Left ventricle myocardium superior (tissue), 1 donor: ENCODE results near the gene MAT2A. TPM values are rescaled to one million over a fixed set of nuclear protein-coding genes. Genes with fewer than 3 reads are reported as not detected.
A peak's percentile ranks its signal among the peaks of the same experiment; 100 is the strongest.

Experiments used
- ATAC-seq: fragments of 200-7000 bp; cut with Tn5 transposase; one replicate; pipeline ENCODE4 v1.9.1; 2020; ENCODE audit warnings: mild to moderate bottlenecking, moderate library complexity
- DNase-seq: peaks from one replicate; pipeline ENCODE4 v3.0.0-alpha.2; 2020
- intact Hi-C: fragments of 100-400 bp; cut with micrococcal nuclease; formaldehyde crosslinking; loops from one replicate; pipeline ENCODE4 v1.11.0; 2022
- total RNA-seq: library from RNA; stranded (reverse); fragmentation: NEBNext Ultra II Directional; extraction: Animal tissue kit (Norgen Biotek cat#: 25700); gene quantifications from one replicate; pipeline ENCODE4 v1.2.1, GENCODE V29; 2021
- donor health status: DM: no; HTN: yes; CAD: no; lungs with severe emphysema.

Gene MAT2A
- total RNA-seq, 1 donor from 2014 or later, result 130 TPM

DNA sequence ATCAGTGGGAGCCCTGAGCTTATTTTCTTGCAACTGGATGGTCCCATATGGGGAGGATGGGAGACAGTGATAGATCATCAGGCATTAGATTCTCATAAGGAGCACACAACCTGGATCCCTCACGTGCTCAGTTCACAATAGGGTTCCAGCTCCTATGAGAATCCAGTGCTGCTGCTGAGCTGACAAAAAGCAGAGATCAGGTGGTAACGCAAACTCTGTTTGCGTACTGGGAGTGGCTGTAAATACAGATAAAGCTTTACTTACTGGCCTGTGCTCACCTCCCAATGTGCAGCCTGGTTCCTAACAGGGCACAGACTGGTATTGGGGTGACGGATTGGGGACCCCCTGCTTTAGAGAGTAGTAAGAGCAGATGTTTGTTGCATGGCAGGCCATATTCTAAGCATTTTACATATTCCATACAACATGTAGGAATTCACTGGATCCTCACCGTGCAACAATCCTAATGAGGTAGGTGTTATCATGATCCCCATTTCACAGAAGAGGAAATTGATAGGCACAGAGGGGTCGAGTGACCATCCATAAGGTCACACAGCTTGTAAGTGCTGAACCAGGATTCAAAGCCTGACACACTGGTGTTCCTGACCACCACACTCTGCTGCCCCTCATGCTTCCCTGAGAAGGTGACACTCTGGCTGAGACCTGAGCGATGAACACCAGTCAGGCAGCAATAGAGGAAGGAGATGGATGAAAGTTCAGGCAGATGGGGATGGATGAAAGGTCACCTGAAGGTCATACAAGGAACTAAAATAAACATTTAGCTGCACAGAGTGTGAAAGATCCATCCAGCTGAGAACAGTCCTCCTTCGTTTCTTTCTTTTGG is 15.7 kb upstream of the MAT2A start:
- peak; percentile 37 for ATAC-seq
- intact Hi-C loops, result no loop called here
- DNase-seq, result no peak

DNA sequence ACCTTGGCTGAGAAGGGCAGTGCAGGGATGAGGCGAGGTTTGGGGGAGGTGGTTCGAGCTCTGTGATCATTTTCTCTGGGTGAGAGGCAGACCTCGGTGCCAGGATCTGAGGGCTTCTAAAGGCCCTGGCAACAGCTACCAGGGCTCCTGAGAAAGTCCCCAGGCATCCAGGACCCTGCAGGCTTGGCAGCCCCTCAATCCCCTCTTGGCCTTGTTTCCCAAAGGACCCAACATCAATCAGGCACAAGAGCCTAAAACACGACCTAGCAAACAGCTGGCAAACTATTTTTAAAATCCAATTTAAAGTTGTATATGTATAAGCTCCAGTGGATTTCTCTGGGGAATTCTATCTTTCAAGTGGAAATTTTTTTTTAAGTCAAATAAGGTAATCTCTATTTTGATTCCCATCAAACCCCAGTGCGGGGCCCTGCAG is 15.0 kb upstream of the MAT2A start:
- intact Hi-C loops, result no loop called here
- ATAC-seq (peak; percentile 24), DNase-seq (no peak)

DNA sequence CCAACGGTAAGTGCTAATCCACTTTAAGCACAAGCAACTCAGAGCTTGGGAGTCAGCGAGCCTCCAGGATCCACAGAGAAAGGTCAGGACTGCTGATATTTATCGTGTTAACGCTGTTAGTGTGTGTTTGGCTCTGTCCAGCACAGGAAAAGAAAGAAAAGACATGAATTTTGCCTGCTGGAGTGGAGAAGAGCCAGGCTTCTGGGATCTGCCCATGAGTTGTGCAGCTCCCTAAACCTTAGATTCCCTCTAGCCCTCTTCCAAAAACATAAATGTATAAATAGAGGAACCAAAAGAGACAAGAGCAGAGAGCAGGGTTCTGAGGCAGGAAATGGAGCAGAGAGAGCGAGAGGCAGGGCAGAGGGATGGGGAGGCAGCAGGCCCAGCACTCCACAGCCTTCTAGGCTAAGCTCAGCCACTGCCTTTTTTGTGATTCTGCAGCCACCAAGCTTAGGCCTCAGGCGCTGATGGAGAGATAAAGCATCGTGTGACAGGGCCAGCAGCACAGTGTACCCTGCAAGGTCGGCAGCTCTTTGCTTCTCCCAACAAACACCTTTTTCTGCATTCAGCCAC is 14.5 kb upstream of the MAT2A start:
- DNase-seq, result peak; percentile 36
- intact Hi-C loops, result no loop called here
- peak; percentile 77 for ATAC-seq

DNA sequence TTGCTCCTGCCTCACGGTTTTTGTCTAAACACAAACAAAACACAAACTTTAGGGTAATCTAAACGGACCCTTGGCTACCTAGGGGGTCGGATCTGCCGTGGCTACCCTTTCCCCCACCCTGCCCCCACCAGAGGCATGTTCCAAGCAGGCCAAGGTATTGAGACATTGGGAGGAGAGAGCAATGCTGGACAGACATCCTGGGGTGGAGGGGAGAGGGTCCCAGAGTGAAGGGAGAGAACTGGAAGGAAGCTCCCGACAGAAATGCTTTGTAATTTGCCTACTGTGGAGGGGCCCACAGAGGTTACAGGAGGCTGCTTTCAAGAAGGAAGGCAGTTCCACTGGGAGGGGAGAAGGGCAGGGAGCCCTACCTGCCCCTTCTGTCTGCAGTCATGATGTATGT is 13.9 kb upstream of the MAT2A start:
- intact Hi-C loops, result no loop called here
- DNase-seq, result no peak
- ATAC-seq, result no peak

DNA sequence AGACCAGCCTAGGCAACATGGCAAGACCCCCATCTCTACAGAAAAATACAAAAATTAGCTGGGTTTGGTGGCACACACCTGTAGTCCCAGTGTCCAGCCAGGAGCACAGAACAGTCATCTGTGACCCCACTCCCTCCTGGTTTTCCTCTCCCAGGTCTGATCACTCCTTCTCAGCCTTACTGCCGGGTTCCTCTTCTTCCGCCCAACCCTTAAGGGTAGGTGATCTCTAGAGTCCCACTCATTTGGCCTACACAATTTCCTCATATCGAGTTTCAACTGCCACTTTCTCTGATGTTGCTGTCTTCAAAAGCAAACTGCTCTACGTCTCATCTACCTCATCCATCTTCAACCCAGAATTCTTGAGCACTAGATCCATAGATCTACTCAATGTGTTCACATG is 13.4 kb upstream of the MAT2A start:
- intact Hi-C loops, result no loop called here
- DNase-seq, result no peak
- ATAC-seq, result no peak

DNA sequence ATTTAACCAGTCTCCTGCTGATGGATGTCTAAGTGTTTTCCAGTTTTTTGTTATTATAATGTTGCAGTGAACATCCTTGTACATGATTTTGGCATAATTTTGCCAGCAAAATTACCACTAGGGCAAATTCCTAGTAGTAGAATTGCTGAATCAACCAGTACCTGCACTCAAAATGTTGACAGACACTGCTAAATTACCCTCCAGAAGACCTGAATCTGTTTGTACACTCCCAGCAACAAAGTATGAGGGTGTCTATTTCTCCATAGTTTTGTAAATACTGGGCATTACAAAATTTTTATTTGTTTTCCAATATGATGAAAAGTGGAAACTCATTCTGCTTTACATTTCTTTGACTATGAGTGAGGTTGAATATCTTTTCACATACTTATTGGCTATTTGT is 11.2 kb upstream of the MAT2A start:
- no peak for ATAC-seq
- intact Hi-C loops, result no loop called here
- no peak for DNase-seq

DNA sequence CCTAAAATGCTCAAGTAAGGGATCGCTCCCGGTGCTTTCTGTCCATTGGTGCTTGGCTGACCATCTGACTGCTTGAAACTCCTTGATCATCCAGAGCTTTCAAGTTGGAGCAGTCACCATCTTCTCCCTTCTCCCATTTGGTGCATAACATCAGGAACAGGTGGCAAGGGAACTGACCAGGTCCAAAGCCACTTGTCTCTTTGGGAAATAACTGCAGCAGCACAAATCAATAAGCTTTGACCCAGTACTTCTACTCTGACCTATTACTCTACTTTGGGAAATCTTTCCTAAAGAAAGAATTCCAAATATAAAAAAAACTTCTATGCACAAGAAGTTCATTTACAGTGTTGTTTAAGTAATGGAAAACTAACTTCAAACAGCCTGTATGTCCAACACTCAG is 10.6 kb upstream of the MAT2A start:
- DNase-seq (no peak), ATAC-seq (no peak)
- intact Hi-C loops, result no loop called here

DNA sequence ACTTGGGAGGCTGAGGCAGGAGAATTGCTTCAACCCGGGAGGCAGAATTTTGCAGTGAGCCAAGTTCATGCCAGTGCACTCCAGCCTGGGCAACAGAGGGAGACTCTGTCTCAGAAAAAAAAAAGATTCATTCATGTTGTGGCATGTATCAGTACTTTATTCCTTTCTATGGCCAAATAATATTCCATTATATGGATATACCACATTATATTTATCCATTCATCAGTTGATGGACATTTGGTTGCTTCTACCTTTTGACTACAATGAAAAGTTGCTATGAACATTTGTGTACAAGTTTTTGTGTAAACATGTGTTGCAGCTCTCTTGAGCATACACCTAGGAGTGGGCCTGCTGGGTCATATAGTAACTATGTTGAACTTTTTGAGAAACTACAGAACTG is 9.2 kb upstream of the MAT2A start:
- intact Hi-C loops, result no loop called here
- ATAC-seq (no peak), DNase-seq (no peak)

DNA sequence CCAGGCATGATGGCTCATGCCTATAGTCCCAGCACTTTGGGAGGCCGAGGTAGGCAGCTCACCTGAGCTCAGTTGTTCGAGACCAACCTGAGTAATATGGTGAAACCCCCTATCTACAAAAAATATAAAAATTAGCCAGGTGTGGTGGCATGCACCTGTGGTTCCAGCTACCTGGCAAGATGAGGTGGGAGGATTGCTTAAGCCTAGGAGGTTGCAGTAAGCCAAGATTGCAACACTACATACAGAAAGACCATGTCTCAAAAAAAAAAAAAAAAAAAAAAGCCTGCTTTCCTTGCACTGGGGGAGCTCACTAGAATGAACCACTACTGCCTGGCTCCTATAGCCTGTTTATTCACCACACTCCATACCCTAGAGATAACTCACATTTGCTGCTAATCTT is 7.4 kb upstream of the MAT2A start:
- intact Hi-C loops, result no loop called here
- no peak for ATAC-seq

DNA sequence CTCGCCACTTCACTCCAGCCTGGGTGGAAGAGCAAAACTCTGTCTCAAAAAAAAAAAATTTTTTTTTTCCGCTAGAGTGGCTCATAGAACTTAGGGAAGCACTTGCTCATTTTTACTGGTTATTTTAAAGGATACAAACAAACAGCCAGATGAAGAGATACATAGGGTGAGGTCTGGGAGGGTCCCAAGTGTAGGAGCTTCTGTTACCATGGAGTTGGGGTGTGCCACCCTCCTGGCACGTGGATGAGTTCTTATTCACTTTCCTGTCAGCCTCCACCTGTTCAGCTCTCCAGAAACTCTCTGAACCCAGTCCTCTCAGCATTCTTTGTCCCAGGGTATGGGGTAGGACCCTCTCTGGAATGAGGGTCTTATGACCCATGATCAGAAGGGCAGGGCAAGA is 4.9 kb upstream of the MAT2A start:
- intact Hi-C loops, result no loop called here
- no peak for ATAC-seq
- no peak for DNase-seq

More for the DNA sequence above, 7.4 kb upstream of the MAT2A start:
- DNase-seq, result no peak

DNA sequence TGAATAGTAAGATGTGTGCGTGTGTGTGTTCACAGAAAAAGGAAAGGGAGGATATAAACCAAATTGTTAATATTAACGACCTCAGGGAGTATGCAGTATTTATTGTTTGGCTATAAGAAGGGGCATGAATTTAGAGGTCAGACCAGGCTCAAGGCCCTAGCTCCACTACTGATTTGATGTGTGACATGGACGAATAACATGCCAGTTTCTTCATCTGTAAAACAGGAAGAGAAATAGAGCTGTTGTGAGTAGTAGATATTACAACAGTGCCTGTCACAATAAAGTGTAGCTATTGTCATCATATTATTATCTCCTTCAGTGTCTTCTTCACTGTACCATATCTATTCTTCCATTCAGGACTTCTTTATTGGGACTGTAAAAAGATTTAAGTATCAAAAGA is 4.1 kb upstream of the MAT2A start:
- no peak for ATAC-seq
- intact Hi-C loops, result no loop called here

DNA sequence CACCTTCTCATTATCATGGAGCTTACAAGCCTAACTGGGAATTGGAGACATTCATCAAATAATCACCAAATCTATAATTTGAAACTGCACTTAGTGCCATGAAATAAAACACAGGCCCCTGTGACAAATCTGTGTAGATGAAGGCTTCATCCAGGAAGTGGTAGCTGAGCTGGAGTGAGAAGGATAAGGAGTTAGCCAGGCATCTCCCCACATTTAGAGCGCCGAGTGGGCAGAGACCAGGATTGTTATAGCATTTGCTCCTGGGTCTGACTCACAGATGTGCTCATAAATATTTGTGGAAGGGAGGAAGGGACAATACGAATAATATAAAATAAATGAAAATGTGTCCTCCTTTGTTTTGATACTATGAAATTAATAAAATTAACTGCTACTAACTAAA is 2.5 kb upstream of the MAT2A start:
- ATAC-seq, result no peak
- intact Hi-C loops, result no loop called here

More for the DNA sequence above, 4.1 kb upstream of the MAT2A start:
- DNase-seq, result no peak

DNA sequence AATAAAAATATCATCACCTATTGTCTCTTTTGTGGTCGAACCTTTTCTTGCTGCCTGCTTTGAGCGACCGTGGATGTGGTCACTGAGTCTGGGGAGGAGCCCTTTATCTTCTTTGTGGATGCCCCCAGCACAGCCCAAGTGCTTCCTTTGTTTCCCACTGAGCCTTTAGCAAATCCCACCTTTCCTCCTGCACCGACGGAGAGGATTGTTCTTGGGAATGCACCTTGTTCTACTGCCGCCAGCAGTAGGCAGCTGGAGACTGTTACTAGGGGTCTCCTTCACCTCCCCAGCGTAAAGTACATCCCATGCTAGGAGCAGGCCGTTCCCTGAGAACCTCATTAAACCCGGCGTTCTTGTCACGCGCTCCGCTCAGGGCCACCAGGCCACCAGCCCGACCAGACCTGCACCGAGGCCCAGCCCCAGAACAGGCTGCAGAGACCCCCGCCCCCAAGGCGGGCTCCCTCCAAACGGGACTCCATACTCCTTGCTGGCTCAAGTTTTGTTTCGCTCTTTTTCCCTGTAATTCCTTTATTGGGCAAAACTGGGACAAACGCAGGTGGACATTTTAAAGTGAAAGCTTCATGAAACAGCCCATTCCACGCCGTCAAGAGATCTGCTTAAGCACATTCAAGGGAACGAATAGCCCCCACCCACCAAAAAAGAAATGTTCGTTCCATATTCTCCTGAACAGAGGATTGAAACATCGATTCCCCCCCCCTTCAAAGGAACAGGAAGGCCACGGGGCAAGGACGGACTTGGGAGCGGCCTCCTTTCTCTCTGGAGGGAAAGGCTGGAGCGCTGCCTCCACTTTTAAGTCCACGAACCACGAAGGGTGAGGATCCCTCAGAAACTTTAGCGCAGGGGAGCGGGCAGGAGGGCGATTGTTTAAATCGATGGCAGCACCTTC is 1.1 kb upstream of the MAT2A start:
- ATAC-seq, result peak; percentile 30
- intact Hi-C loops, result no loop called here
- peak; percentile 74 for DNase-seq

More for the DNA sequence above, 2.5 kb upstream of the MAT2A start:
- DNase-seq, result no peak

DNA sequence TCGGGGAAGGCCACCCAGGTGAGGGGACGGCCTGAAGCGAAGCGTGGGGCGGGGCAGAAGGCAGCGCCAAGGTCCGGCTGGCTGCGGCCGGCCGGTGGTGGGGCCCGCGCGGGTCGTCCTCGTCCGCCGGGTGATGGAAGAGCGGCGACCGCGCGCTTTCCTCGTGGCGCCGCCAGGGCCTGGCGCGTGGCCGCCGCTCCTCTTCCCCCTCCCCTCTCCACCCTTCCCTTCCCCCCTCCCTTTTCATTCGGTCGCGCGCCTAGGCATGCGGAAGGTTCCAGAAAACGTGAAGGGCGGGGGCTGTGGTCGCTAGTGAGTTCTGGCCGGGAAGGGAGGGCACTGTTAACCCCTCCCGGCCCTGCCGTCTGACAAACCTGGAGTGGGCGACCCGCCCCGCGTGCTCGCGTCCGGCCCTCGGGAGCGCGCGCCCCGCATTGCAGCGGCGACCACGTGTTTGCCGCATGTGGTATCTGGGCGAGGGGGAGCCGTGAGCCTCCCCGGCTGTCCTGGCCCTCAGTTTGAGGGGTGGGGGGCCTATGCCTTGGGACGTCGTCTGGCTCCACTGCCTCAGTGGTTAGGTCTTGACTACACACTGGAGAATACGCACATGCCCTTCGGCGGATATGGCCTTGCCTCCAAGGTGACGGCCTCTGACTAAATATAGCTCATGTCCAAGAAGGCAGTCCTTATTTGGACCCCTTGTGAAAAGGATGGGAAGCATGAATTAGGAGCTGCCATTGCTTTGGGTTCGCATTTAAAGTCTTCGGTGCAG is 579 bp downstream of the MAT2A start:
- ATAC-seq (peak; percentile 62), DNase-seq (peak; percentile 82)
- intact Hi-C loops, result no loop called here

DNA sequence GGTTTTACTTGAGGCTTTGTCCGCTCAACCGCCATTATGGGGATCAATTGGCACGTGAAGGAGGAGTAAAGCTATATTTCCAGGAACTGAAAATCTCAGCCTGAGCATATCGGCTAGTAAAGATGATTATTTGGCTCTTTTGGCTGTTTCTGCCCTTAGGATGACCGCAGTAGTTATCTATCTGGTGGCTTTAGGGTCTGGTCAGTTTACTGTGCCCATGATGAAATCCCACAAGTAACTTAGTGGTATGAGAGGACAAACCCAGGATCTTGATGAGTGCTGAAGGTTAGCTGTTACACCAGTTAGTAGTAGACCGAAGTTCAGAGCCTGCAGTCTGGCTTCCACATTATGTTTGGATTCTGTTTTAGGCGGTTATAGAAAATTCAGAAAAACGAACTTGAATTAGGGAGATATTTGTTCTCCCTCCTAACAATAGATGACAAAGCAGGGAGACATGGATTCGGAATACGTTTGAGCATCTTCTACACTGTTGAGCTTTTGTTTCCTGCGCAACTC is 1.2 kb downstream of the MAT2A start:
- intact Hi-C loops, result no loop called here
- DNase-seq (no peak), ATAC-seq (no peak)

DNA sequence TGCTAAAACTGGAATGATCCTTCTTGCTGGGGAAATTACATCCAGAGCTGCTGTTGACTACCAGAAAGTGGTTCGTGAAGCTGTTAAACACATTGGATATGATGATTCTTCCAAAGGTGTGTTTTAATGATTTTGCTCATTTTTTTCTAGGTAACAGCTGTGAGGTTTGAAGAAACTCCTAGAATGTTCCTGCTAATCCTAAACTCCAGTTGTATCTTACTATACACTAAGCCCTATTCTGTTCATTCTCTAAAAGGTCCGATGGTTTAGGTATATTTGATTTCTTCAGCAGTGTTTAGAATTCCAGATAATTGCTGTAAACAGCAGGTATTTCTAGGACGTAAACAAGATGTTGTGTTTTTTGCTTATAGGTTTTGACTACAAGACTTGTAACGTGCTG is 2.3 kb downstream of the MAT2A start:
- intact Hi-C loops, result no loop called here
- no peak for DNase-seq
- ATAC-seq, result no peak

DNA sequence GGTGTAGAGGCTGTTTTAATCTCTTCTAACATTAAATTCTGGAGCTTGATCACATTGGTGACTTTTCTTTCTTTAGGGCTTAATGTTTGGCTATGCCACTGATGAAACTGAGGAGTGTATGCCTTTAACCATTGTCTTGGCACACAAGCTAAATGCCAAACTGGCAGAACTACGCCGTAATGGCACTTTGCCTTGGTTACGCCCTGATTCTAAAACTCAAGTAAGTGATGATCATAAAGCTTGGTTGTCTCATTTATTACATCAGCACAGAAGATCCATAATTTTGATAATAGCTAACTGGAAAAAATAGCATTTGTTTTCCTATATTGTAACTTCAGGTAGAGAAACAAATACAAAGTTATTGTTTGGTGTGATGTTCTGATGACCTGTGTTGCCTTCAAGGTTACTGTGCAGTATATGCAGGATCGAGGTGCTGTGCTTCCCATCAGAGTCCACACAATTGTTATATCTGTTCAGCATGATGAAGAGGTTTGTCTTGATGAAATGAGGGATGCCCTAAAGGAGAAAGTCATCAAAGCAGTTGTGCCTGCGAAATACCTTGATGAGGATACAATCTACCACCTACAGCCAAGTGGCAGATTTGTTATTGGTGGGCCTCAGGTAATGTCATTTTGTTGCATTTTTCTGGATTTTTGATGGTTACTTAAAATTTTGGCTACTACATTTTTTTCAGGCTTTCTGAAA is 2.9 kb downstream of the MAT2A start:
- no peak for ATAC-seq
- no peak for DNase-seq
- intact Hi-C loops, result no loop called here

DNA sequence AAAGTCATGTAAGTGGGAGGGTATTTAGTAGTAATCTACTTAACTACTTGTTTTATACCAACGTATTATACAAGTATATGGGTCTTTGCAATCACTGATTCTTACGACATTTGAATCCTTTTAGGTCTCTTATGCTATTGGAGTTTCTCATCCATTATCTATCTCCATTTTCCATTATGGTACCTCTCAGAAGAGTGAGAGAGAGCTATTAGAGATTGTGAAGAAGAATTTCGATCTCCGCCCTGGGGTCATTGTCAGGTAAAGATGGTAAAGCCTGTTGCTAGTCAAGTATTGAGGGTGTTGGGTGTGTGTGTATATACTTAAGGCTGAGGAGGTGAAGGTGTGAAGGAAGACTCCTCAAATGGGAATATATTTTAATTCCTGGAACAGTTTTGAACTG is 3.8 kb downstream of the MAT2A start:
- intact Hi-C loops, result no loop called here
- ATAC-seq (no peak), DNase-seq (no peak)
